Kidney (tissue), 14 donors: Measurements from ENCODE around the gene SPACA7. TPM values are rescaled to one million over a fixed set of nuclear protein-coding genes. Genes with fewer than 3 reads are reported as not detected.
A peak's percentile ranks its signal among the peaks of the same experiment; 100 is the strongest.

Source experiments
- DNase-seq, 5 donors: peaks; one replicate each; pipeline ENCODE4 v3.0.0-alpha.2; 2013 to 2020
- FAIRE-seq: peaks from 2 replicates; lab custom pipeline; 2012; peaks lifted over from hg19 to GRCh38; lab: Jason Lieb, UNC
- H3K27ac ChIP-seq, 2 donors: one replicate each; pipeline ENCODE4 v1.7.0; 2013; ENCODE audit warnings: low read depth in 2 of 2, low read length in 2 of 2, inconsistent platforms in 1 of 2
- H3K27me3 ChIP-seq: one replicate; pipeline ENCODE4 v1.7.1; 2013; ENCODE audit warnings: low read length, inconsistent platforms; ENCODE audit not compliant: control insufficient read depth, insufficient read depth
- H3K36me3 ChIP-seq, 3 donors: one replicate each; pipeline versions ENCODE4 v1.7.0 to v1.7.1; 2013; ENCODE audit warnings: low read length in 3 of 3, control low read depth in 1 of 3, inconsistent platforms in 1 of 3; ENCODE audit not compliant: insufficient read depth in 3 of 3, control insufficient read depth in 2 of 3
- H3K4me1 ChIP-seq, 3 donors: one replicate each; pipeline versions ENCODE4 v1.7.0 to v1.7.1; 2013; ENCODE audit warnings: low read length in 3 of 3, inconsistent platforms in 1 of 3, low read depth in 1 of 3; ENCODE audit not compliant: control insufficient read depth in 2 of 3, insufficient read depth in 2 of 3
- H3K4me3 ChIP-seq, 3 donors: one replicate each; pipeline versions ENCODE4 v1.7.0 to v1.8.1; 2013; ENCODE audit warnings: low read length in 3 of 3, control low read depth in 1 of 3, inconsistent platforms in 1 of 3
- H3K9ac ChIP-seq, 3 donors: one replicate each; pipeline versions ENCODE4 v1.7.0 to v1.7.1; 2013; ENCODE audit warnings: low read length in 3 of 3, control low read depth in 1 of 3, inconsistent platforms in 1 of 3
- H3K9me3 ChIP-seq, 3 donors: one replicate each; pipeline versions ENCODE4 v1.7.0 to v1.7.1; 2013; ENCODE audit warnings: low read length in 3 of 3, control low read depth in 1 of 3, inconsistent platforms in 1 of 3; ENCODE audit not compliant: control insufficient read depth in 2 of 3, insufficient read depth in 1 of 3
- CTCF ChIP-seq: IDR thresholded peaks from 3 replicates; pipeline ENCODE4 v1.5.1; 2012; ENCODE audit warnings: mild to moderate bottlenecking, moderate library complexity, borderline replicate concordance; ENCODE audit not compliant: insufficient read depth; ENCODE audit errors: extremely low read depth
- intact Hi-C: fragments of 100-400 bp; cut with DNase I; formaldehyde crosslinking; loops from one replicate; pipeline ENCODE4 v1.11.1; 2022
- polyA plus RNA-seq: library from polyadenylated mRNA; stranded (reverse); fragments of 350-450 nt; fragmentation: Illumina TruSeq; extraction: RNeasy Lipid Tissue Mini Kit (QIAGEN cat#74804); gene quantifications from one replicate; pipeline ENCODE4 v1.2.3, GENCODE V29; 2014; ENCODE audit warnings: low read depth, low replicate concordance; ENCODE audit not compliant: insufficient read depth
- total RNA-seq: library from RNA; stranded (reverse); fragmentation: NEBNext Ultra II Directional; extraction: Animal tissue kit (Norgen Biotek cat#: 25700); gene quantifications from one replicate; pipeline ENCODE4 v1.2.1, GENCODE V29; 2021
- donor health status: control.
- donor health status: control.
- donor health status: control.
- donor health status: control.
- donor health status: control.
- donor health status: DM: yes; HTN: yes; CAD: no.
- donor health status: Normal renal cell carcinoma (clear cell type).

The SPACA7 gene
- total and polyA plus RNA-seq, 2 donors from 2014 or later = not detected

- no peak overlapping the region for H3K9ac ChIP-seq
- DNase-seq (peak; percentile 33 to 87 (median 83)), FAIRE-seq (no peak)
- no peak overlapping the region for H3K4me3 ChIP-seq
- H3K36me3 ChIP-seq = no peaks in the 10 kb centered on the region
- H3K27ac ChIP-seq = no peak overlapping the region
- no peaks in the 10 kb centered on the region for H3K4me1 ChIP-seq
- no peak for TF ChIP-seq CTCF
- peaks cover 7% of the 10 kb centered on the region for H3K27me3 ChIP-seq
- peaks cover 0 to 5% (median 2%) of the 10 kb centered on the region in 3 donors for H3K9me3 ChIP-seq
- intact Hi-C loops = loop anchor here (10.0 kb wide), 1 partner anchor 968 kb away; no protein-coding TSS in a partner anchor
These were observed 66.4 kb downstream of the SPACA7 start for GRCh38 chr13:112442483-112443090.

DNA sequence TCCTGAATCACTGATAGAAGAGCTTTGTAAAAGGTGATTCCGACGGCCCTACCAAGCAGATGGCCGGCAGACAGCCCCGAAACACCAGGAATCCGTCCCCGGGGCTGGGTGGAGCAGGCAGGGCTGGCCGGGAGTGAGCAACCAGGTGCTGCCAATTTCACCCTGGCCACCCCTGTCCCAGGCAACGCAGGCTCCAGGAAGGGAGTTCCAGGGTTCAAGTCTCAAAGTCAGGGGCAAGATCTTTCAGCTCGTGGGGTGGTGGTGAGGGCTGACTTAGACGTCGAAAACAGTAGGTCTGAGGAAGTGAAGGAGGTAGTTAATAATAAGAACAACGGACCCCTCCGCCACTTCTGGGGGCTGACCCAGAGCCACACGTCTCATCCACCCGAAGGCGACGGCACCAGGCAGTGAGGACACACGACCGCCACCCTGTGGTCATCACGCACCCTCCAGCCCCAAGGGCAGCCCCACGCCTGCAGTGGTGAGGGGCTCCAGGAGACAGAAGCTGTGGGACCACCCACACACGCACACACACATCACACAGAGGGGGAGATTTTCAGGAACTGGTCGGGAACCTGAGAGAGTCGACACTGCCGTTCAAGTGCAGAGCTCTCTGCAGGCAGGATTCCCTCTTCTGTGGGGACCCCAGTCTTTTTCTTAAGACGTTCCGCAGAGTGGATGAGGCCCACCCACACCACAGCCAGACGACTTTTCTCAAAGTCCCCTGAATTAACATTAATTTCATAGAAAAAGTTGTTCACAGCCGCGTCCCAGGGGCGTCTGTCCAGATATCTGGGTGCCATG is 67.2 kb downstream of the SPACA7 start:
- H3K27ac ChIP-seq = no peak overlapping the region
- H3K27me3 ChIP-seq = peaks cover 7% of the 10 kb centered on the region
- H3K9ac ChIP-seq = no peak overlapping the region
- peaks cover 0 to 2% (median 0%) of the 10 kb centered on the region in 3 donors for H3K9me3 ChIP-seq
- peak; percentile 38 to 69 (median 55) for DNase-seq
- no peaks in the 10 kb centered on the region for H3K4me1 ChIP-seq
- no peak for TF ChIP-seq CTCF
- H3K4me3 ChIP-seq = no peak overlapping the region
- no peaks in the 10 kb centered on the region for H3K36me3 ChIP-seq
- intact Hi-C loops = loop anchor here (10.0 kb wide), 1 partner anchor 969 kb away; no protein-coding TSS in a partner anchor
- FAIRE-seq = no peak

- FAIRE-seq (no peak), DNase-seq (peak; percentile 75 to 88 (median 86))
- Histone ChIP-seq H3K27ac (no peak overlapping the region), H3K9me3 (peaks cover 0 to 2% (median 0%) of the 10 kb centered on the region in 3 donors), H3K27me3 (peaks cover 7% of the 10 kb centered on the region), H3K4me3 (no peak overlapping the region), H3K36me3 (no peaks in the 10 kb centered on the region), H3K9ac (no peak overlapping the region), H3K4me1 (no peaks in the 10 kb centered on the region)
- intact Hi-C loops = loop anchor here (10.0 kb wide), 1 partner anchor 969 kb away; no protein-coding TSS in a partner anchor
- TF ChIP-seq CTCF = peak; percentile 74
These were observed 67.8 kb downstream of the SPACA7 start for GRCh38 chr13:112443995-112444311.
